ENCODE results near the gene ZNF526.

ZNF526 gene

GRCh38 chr19:42224940-42225717 is 5.0 kb downstream of the ZNF526 start:
- H3K4me3 ChIP-seq (ENCODE audit: control insufficient read depth, low read depth, low read length), result no peak overlapping the region
- no peak for TF ChIP-seq CTCF (IDR thresholded peaks at IDR 0.05; ENCODE audit: control insufficient read depth, insufficient read depth, low read depth, low read length, missing control alignments)
- no peak for DNase-seq (ENCODE audit: low read depth)

GRCh38 chr19:42225718-42226292 is 5.7 kb downstream of the ZNF526 start:
- DNase-seq (ENCODE audit: low read depth), result no peak
- no peak for TF ChIP-seq CTCF (IDR thresholded peaks at IDR 0.05; ENCODE audit: control insufficient read depth, insufficient read depth, low read depth, low read length, missing control alignments)
- no peak overlapping the region for H3K4me3 ChIP-seq (ENCODE audit: control insufficient read depth, low read depth, low read length)

GRCh38 chr19:42226886-42227285 is 6.8 kb downstream of the ZNF526 start:
- no peak for TF ChIP-seq CTCF (IDR thresholded peaks at IDR 0.05; ENCODE audit: control insufficient read depth, insufficient read depth, low read depth, low read length, missing control alignments)
- DNase-seq (ENCODE audit: low read depth), result no peak
- no peak overlapping the region for H3K4me3 ChIP-seq (ENCODE audit: control insufficient read depth, low read depth, low read length)

DNA sequence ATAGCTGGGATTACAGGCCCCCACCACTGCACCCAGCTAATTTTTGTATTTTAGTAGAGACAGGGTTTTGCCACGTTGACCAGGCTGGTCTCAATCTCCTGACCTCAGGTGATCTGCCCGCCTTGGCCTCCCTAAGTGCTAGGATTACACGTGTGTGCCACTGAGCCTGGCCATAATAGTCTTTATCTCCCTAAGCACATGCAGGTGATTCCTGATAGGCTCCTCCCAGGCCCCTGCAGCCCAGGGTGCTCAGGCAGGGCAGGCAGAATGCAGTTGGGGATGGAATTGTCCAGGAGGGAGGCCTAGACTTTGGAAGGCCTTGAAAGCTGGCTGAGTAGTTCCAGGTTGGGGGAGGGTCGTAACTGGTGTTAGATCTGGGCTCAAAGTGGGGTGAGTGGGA is 8.5 kb downstream of the ZNF526 start:
- H3K4me3 ChIP-seq (ENCODE audit: control insufficient read depth, low read depth, low read length), result no peak overlapping the region

GRCh38 chr19:42229301-42229854 is 9.3 kb downstream of the ZNF526 start:
- TF ChIP-seq CTCF (IDR thresholded peaks at IDR 0.05; ENCODE audit: control insufficient read depth, insufficient read depth, low read depth, low read length, missing control alignments), result no peak
- DNase-seq (ENCODE audit: low read depth), result no peak
- no peak overlapping the region for H3K4me3 ChIP-seq (ENCODE audit: control insufficient read depth, low read depth, low read length)

More for the DNA sequence above, 8.5 kb downstream of the ZNF526 start:
- no peak for DNase-seq (ENCODE audit: low read depth)
- no peak for TF ChIP-seq CTCF (IDR thresholded peaks at IDR 0.05; ENCODE audit: control insufficient read depth, insufficient read depth, low read depth, low read length, missing control alignments)

- TF ChIP-seq CTCF (IDR thresholded peaks at IDR 0.05; ENCODE audit: control insufficient read depth, insufficient read depth, low read depth, low read length, missing control alignments), result no peak
- no peak for DNase-seq (ENCODE audit: low read depth)
- H3K4me3 ChIP-seq (ENCODE audit: control insufficient read depth, low read depth, low read length), result no peak overlapping the region
These were observed 9.8 kb downstream of the ZNF526 start for GRCh38 chr19:42229855-42230351.

Data from AG09309 (cell line).